Measurements from ENCODE around the gene SEH1L.

GRCh38 chr18:12995424-12995823, 47.6 kb downstream of the SEH1L start:
- no peak for TF ChIP-seq POLR2AphosphoS2 (conservative IDR thresholded peaks at IDR 0.05; ENCODE audit: low read length)
- no peak for TF ChIP-seq CTCF (IDR thresholded peaks at IDR 0.05)
- no peak for TF ChIP-seq POLR2A (IDR thresholded peaks at IDR 0.05; ENCODE audit: low read length)
- TF ChIP-seq, protein P1, sequence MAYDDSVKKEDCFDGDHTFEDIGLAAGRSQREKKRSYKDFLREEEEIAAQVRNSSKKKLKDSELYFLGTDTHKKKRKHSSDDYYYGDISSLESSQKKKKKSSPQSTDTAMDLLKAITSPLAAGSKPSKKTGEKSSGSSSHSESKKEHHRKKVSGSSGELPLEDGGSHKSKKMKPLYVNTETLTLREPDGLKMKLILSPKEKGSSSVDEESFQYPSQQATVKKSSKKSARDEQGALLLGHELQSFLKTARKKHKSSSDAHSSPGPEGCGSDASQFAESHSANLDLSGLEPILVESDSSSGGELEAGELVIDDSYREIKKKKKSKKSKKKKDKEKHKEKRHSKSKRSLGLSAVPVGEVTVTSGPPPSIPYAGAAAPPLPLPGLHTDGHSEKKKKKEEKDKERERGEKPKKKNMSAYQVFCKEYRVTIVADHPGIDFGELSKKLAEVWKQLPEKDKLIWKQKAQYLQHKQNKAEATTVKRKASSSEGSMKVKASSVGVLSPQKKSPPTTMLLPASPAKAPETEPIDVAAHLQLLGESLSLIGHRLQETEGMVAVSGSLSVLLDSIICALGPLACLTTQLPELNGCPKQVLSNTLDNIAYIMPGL (CRISPR knock-in tag; IDR thresholded peaks at IDR 0.05; ENCODE audit: borderline replicate concordance) = no peak
- no peak for TF ChIP-seq RNF2 (IDR thresholded peaks at IDR 0.05; ENCODE audit: borderline replicate concordance, low read depth)
- TF ChIP-seq RFX5 (IDR thresholded peaks at IDR 0.05) = no peak
- no peak for TF ChIP-seq EP300 (IDR thresholded peaks at IDR 0.05)
- TF ChIP-seq ATOH8 (CRISPR knock-in tag; IDR thresholded peaks at IDR 0.05; ENCODE audit: low read depth) = no peak
- TF ChIP-seq SREBF2 (IDR thresholded peaks at IDR 0.05) = no peak
- TF ChIP-seq, protein P2, sequence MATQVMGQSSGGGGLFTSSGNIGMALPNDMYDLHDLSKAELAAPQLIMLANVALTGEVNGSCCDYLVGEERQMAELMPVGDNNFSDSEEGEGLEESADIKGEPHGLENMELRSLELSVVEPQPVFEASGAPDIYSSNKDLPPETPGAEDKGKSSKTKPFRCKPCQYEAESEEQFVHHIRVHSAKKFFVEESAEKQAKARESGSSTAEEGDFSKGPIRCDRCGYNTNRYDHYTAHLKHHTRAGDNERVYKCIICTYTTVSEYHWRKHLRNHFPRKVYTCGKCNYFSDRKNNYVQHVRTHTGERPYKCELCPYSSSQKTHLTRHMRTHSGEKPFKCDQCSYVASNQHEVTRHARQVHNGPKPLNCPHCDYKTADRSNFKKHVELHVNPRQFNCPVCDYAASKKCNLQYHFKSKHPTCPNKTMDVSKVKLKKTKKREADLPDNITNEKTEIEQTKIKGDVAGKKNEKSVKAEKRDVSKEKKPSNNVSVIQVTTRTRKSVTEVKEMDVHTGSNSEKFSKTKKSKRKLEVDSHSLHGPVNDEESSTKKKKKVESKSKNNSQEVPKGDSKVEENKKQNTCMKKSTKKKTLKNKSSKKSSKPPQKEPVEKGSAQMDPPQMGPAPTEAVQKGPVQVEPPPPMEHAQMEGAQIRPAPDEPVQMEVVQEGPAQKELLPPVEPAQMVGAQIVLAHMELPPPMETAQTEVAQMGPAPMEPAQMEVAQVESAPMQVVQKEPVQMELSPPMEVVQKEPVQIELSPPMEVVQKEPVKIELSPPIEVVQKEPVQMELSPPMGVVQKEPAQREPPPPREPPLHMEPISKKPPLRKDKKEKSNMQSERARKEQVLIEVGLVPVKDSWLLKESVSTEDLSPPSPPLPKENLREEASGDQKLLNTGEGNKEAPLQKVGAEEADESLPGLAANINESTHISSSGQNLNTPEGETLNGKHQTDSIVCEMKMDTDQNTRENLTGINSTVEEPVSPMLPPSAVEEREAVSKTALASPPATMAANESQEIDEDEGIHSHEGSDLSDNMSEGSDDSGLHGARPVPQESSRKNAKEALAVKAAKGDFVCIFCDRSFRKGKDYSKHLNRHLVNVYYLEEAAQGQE (IDR thresholded peaks at IDR 0.05) = no peak
